ENCODE results near the gene CILP2. TPM values are rescaled to one million over a fixed set of nuclear protein-coding genes. Genes with fewer than 3 reads are reported as not detected.

The CILP2 gene, protein sequence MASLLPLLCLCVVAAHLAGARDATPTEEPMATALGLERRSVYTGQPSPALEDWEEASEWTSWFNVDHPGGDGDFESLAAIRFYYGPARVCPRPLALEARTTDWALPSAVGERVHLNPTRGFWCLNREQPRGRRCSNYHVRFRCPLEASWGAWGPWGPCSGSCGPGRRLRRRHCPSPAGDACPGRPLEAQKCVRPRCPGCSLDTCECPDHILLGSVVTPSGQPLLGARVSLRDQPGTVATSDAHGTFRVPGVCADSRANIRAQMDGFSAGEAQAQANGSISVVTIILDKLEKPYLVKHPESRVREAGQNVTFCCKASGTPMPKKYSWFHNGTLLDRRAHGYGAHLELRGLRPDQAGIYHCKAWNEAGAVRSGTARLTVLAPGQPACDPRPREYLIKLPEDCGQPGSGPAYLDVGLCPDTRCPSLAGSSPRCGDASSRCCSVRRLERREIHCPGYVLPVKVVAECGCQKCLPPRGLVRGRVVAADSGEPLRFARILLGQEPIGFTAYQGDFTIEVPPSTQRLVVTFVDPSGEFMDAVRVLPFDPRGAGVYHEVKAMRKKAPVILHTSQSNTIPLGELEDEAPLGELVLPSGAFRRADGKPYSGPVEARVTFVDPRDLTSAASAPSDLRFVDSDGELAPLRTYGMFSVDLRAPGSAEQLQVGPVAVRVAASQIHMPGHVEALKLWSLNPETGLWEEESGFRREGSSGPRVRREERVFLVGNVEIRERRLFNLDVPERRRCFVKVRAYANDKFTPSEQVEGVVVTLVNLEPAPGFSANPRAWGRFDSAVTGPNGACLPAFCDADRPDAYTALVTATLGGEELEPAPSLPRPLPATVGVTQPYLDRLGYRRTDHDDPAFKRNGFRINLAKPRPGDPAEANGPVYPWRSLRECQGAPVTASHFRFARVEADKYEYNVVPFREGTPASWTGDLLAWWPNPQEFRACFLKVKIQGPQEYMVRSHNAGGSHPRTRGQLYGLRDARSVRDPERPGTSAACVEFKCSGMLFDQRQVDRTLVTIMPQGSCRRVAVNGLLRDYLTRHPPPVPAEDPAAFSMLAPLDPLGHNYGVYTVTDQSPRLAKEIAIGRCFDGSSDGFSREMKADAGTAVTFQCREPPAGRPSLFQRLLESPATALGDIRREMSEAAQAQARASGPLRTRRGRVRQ
- 0.40 and 1.0 TPM in 2 replicates for total RNA-seq (2014; rRNA removed; shearing (Covaris generic))

DNA sequence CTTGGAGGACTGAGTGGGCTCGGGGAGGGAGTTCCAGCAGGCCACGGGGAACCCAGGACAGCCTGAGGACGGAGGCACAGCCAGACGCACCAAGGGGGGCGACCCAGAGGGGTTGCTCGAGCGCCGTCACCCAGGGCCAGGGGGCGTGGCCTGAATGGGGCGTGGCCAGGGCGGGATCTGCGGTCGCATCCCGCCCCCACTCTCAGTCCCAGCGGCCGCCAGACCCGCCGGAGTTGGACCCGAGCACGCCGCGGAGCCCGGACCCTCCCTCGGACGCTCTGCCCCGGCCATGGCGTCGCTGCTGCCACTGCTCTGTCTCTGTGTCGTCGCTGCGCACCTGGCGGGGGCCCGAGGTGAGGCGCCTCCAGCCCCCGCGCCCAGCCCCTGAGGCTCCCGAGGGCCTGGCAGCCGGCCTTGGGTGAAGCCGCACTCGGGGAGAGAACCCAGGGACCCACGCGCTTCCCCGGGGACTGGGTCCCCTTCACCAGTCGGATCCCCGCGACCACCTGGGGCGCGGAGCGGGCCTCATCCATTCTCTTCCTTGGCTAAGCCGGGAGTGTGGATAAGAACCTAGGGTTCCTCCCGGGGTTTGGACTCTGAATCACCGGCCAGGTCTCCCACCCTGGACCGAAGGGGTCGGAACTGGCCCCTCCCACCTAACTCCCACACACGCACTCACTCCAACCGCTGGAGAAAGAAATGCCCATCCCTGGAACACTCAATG, at the start of gene CILP2:
CILP2 (plus strand) TSS at position 205 of the 724 bp plus-strand sequence; CDS start at position 290, 85 bp downstream.
- DNase-seq (ENCODE audit: low read depth): peak; percentile 73

GRCh38 chr19:19488875-19489690, 49.0 kb upstream of the CILP2 start:
- peak; percentile 78 for DNase-seq (ENCODE audit: low read depth)

DNA sequence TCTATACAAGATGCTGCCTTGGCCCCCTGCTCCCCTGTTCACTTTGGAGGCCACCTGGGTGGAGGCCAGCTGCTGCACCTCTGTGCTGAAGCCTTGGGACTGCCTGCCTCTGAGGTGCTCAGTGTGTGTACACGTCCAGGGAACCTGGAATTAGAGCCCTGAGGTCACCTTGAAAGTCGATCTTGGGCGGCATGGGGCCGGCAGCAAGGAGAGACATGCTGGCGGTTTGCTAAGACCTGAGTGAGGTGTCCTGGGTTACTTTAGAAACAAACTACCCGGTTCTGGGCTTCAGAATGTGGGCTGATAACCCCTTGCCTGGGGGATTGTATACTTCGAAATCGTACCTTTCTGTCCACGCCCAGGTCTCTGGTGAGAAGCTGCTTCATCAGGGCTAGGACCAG, 48.3 kb upstream of the CILP2 start:
- DNase-seq (ENCODE audit: low read depth): no peak

DNA sequence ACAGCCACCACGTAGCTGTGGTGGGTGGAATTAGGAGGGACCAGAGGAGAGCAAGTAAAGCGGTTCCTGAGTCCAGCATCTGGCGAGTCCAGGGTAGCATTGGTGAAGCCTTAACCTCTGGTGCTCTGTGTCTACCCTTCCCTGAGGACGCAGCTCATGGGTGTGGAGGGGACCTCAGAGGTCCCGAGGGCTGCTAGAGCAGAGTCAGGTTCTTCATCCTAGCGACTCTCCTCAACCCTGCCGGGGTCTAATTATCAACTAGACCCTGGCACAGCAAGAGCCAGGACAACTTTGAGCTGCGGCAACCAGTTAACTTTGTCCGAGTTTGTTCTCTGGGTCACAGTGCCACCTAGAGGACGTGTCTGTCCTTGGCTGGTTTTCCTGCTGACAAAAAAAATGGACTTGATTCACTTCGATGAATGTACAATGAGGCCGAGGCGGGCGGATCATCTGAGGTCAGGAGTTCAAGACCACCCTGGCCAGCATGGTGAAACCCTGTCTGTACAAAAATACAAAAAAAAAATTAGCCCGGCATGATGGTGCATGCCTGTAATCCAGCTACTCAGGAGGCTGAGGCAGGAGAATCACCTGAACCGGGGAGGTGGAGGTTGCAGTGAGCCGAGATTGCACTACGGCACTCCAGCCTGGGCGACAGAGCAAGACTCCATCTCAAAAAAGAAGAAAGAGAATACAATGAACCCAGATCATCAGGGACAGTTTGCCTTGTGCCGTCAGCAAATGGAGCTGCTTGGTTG, 47.7 kb upstream of the CILP2 start:
- DNase-seq (ENCODE audit: low read depth): peak; percentile 78

DNA sequence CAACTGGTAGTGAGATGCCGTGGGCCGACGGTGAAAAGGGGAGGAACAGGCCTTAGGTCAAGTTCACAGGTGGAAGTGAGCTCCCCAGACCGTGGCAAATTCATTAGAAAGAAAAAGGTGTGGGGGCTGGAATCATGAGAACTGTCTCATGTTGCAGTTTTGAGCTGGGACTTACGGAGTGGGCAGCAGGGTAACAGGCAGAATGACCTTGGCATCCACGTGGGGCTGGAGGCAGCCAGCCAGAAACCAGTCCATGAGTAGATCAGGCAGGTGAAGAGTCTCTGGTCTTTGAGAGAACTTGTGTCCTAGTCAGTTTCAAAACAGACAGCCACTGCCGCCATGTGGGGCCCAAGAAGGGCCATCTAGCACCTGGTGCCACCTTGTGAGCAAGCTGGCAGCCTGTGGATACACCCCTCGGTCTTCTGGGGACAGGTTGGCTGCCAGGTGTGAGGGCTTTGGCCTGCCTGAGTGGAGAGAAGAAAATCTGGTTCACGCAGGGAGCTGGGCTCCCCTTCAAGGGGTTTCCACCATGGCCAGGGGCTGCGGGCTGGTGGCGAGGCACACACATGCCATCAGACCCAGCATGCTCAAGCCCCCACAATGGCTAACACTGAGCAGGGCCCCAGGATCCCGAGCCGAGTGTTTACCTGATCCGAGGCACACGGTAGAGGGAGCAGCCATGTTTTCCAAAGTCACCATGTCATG, 46.6 kb upstream of the CILP2 start:
- DNase-seq (ENCODE audit: low read depth): no peak

GRCh38 chr19:19492026-19492610, 45.9 kb upstream of the CILP2 start:
- DNase-seq (ENCODE audit: low read depth): no peak

GRCh38 chr19:19493841-19494546, 44.1 kb upstream of the CILP2 start:
- no peak for DNase-seq (ENCODE audit: low read depth)

GRCh38 chr19:19495614-19496603, 42.2 kb upstream of the CILP2 start:
- DNase-seq (ENCODE audit: low read depth): no peak

GRCh38 chr19:19498255-19498991, 39.6 kb upstream of the CILP2 start:
- no peak for DNase-seq (ENCODE audit: low read depth)

GRCh38 chr19:19499272-19499995, 38.6 kb upstream of the CILP2 start:
- no peak for DNase-seq (ENCODE audit: low read depth)

DNA sequence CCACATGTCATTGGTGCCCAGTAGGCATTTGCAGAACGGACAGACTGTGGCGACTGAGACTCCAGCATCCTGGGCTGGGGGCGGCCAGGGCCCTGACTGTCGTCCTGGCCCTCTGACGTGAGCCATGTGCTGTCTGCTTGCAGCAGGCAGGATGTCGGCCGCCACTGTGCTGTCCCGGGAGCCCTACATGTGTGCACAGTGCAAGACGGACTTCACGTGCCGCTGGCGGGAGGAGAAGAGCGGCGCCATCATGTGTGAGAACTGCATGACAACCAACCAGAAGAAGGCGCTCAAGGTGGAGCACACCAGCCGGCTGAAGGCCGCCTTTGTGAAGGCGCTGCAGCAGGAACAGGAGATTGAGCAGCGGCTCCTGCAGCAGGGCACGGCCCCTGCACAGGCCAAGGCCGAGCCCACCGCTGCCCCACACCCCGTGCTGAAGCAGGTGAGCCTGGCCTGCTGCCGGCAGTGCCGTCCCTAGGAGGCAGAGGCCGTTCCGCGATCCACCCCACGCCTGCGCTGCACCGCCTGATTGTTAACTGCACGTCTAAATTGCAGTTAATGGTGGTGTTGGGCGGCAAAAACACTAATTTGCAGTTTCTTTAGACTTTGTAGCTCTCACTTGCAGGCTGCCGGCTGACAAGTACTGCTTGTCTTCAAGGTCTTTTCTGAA, 37.0 kb upstream of the CILP2 start:
- no peak for DNase-seq (ENCODE audit: low read depth)

- no peak for DNase-seq (ENCODE audit: low read depth)
Measured at GRCh38 chr19:19501798-19502197, 36.3 kb upstream of the CILP2 start.

- no peak for DNase-seq (ENCODE audit: low read depth)
Measured at GRCh38 chr19:19502281-19502680, 35.8 kb upstream of the CILP2 start.

- no peak for DNase-seq (ENCODE audit: low read depth)
Measured at GRCh38 chr19:19502808-19503602, 35.1 kb upstream of the CILP2 start.
